Large intestine (tissue), 3 donors: Measurements from ENCODE around the gene TUBGCP2. TPM values are rescaled to one million over a fixed set of nuclear protein-coding genes. Genes with fewer than 3 reads are reported as not detected.

ENCODE experiments used
- DNase-seq, 2 donors: peaks; one replicate each; pipeline versions ENCODE4 v3.0.0 to v3.0.0-alpha.2; 2013
- H3K27ac ChIP-seq: one replicate; pipeline ENCODE4 v1.5.1; 2013; ENCODE audit warnings: low read length
- H3K27me3 ChIP-seq: 2 replicates; pipeline ENCODE4 v1.6.1; 2013; ENCODE audit warnings: low read length; ENCODE audit not compliant: control insufficient read depth, insufficient read depth
- H3K36me3 ChIP-seq: 2 replicates; pipeline ENCODE4 v1.6.1; 2013; ENCODE audit warnings: low read length; ENCODE audit not compliant: control insufficient read depth, insufficient read depth
- H3K4me1 ChIP-seq: one replicate; pipeline ENCODE4 v1.6.1; 2013; ENCODE audit warnings: low read length; ENCODE audit not compliant: control insufficient read depth, insufficient read depth
- H3K4me3 ChIP-seq: one replicate; pipeline ENCODE4 v1.5.1; 2013; ENCODE audit warnings: low read length
- H3K9me3 ChIP-seq: one replicate; pipeline ENCODE4 v1.6.1; 2013; ENCODE audit warnings: mild to moderate bottlenecking, low read depth, low read length, moderate library complexity; ENCODE audit not compliant: control insufficient read depth
- WGBS: methylation state at CpG from one replicate; pipeline ENCODE4 v1.1.5; 2013; ENCODE audit warnings: low lambda C conversion rate; ENCODE audit not compliant: insufficient coverage; 5-methylcytosine and 5-hydroxymethylcytosine counted together
- polyA plus RNA-seq: library from polyadenylated mRNA; unstranded; fragments of 120-200 nt; gene quantifications from one replicate; pipeline ENCODE4 v1.2.1, GENCODE V29; 2013

The TUBGCP2 gene
- polyA plus RNA-seq, 1 donor, result 53.2 TPM

DNA sequence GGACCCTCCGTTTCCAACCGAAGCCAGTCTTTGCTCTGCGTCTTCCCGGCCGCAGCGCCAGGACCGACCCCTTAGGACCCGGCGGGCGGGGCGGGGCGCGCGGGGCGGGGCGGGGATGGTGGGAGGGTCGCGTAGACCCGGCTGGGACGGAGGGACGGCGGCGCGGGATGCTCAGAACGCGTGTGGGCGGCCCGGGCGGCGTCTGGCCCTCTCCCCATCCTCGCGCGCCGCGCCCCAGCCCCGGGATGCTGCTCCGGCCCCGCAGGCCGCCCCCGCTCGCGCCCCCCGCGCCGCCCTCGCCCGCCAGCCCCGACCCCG, 78.7 kb downstream of the TUBGCP2 start, which contains the start of gene UTF1:
Gene UTF1 (plus strand): TSS at position 174 of the 318 bp plus-strand sequence. CDS start 72 bp downstream, at position 246.
- WGBS, result no CpG with 5 or more reads among the region's 49 CpGs
- no peak within 1 kb of the TSS for H3K4me3 ChIP-seq

DNA sequence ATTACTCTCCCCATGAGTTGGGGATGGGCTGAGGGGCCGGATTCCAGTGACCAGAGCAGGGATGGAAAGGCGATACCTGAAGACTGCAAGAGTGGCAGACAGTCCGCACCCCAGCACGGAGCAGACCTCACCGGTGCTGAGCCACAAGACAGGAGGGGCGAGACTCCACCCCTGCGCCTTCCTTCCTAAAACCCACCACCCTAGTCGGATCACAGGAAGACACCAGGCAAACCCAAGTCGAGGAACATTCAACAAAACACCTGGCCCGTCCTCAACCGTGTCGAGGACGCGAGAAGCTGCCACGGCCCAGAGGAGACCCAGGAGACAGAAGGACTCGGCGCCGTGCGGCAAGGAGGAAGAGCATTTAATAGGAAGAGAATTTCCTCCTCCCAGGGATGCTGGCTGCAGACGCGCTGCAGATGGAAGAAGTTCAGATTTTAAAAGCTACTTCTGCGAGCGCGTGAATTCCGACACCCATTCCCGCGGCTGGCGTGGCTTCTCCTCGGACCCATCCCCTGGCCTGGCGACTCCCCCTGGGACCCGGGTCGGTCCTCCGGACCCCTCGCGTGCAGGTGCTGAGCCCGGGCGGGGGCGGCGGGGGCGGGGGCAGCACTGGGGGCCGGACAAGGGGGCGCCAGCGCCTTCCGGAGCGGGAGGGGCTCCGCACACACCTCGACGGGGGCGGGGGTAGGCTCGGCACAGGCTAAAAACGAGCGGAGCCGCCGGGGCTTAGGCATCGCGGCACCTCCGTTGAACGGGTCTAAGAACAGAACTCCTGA, 79.2 kb downstream of the TUBGCP2 start:
- DNase-seq, result no peak
- Histone ChIP-seq H3K27ac (no peak overlapping the region), H3K27me3 (peaks cover 64% of the 10 kb centered on the region), H3K4me3 (no peak overlapping the region), H3K36me3 (no peaks in the 10 kb centered on the region), H3K9me3 (peaks cover 6% of the 10 kb centered on the region), H3K4me1 (peaks cover 5% of the 10 kb centered on the region)
- WGBS, result no CpG with 5 or more reads among the region's 58 CpGs

More for the DNA sequence above, 78.7 kb downstream of the TUBGCP2 start, which contains the start of gene UTF1:
- Histone ChIP-seq H3K4me1 (peaks cover 5% of the 10 kb centered on the region), H3K9me3 (peaks cover 6% of the 10 kb centered on the region), H3K27ac (no peak within 1 kb of the TSS), H3K27me3 (peaks cover 65% of the 10 kb centered on the region), H3K36me3 (no peaks in the 10 kb centered on the region)
- DNase-seq, result no peak

Other genes starting within 250 kb of the TUBGCP2 start
- gene ADGRA1, start 220.9 kb downstream of the TUBGCP2 start, polyA plus RNA-seq, result 0.40 TPM
- gene KNDC1, start 148.7 kb downstream of the TUBGCP2 start, polyA plus RNA-seq, result 18.8 TPM
- not detected for gene UTF1, start 78.7 kb downstream of the TUBGCP2 start, polyA plus RNA-seq
- 0.22 TPM for gene VENTX, start 71.0 kb downstream of the TUBGCP2 start, polyA plus RNA-seq
- 5.9 TPM for gene ADAM8, start 32.0 kb downstream of the TUBGCP2 start, polyA plus RNA-seq
- gene ZNF511, start within 50 bp of the TUBGCP2 start, polyA plus RNA-seq, result 20.9 TPM
- gene CALY, start 28.0 kb upstream of the TUBGCP2 start, polyA plus RNA-seq, result 6.8 TPM
- 306 TPM for gene PRAP1, start 38.5 kb upstream of the TUBGCP2 start, polyA plus RNA-seq
- 56.9 TPM for gene FUOM, start 49.1 kb upstream of the TUBGCP2 start, polyA plus RNA-seq
- 126 TPM for gene ECHS1, start 64.5 kb upstream of the TUBGCP2 start, polyA plus RNA-seq
- gene PAOX, start 70.4 kb upstream of the TUBGCP2 start, polyA plus RNA-seq, result 9.8 TPM
- gene MTG1, start 85.3 kb upstream of the TUBGCP2 start, polyA plus RNA-seq, result 67.5 TPM
- gene SPRN, start 115.8 kb upstream of the TUBGCP2 start, polyA plus RNA-seq, result 4.9 TPM
- gene SCART1, start 145.1 kb upstream of the TUBGCP2 start, polyA plus RNA-seq, result 2.3 TPM
- 1.3 TPM for gene CYP2E1, start 218.5 kb upstream of the TUBGCP2 start, polyA plus RNA-seq